22Rv1 (cell line): ENCODE data around the gene TMEM208.

ENCODE experiments used
- H3K27ac ChIP-seq: fragments of 450-650 bp; 2 replicates; pipeline ENCODE4 v1.5.1; 2017
- CTCF ChIP-seq: fragments of 450-650 bp; IDR thresholded peaks from 2 replicates; pipeline ENCODE4 v1.5.1; 2017; ENCODE audit warnings: mild to moderate bottlenecking
- ZFX ChIP-seq: fragments of 450-650 bp; IDR thresholded peaks from 2 replicates; pipeline ENCODE4 v1.6.1; 2017; ENCODE audit warnings: antibody characterized with exemption, borderline replicate concordance

The TMEM208 gene

GRCh38 chr16:67187175-67187890 is 39.6 kb upstream of the TMEM208 start:
- TF ChIP-seq ZFX = no peak
- no peak for TF ChIP-seq CTCF
- H3K27ac ChIP-seq = no peak overlapping the region

GRCh38 chr16:67188323-67188722 is 38.6 kb upstream of the TMEM208 start:
- TF ChIP-seq ZFX = no peak
- TF ChIP-seq CTCF = no peak
- H3K27ac ChIP-seq = no peak overlapping the region

GRCh38 chr16:67188798-67189197 is 38.1 kb upstream of the TMEM208 start:
- TF ChIP-seq CTCF (no peak), ZFX (no peak)
- H3K27ac ChIP-seq = no peak overlapping the region

GRCh38 chr16:67190041-67190440 is 36.9 kb upstream of the TMEM208 start, which contains the start of gene EXOC3L1:
Gene EXOC3L1 (minus strand): TSS chr16:67190136. CDS start chr16:67189676, 460 bp downstream.
- TF ChIP-seq ZFX (no peak), CTCF (no peak)
- H3K27ac ChIP-seq = no peak within 1 kb of the TSS

- no peak for TF ChIP-seq ZFX
- TF ChIP-seq CTCF = no peak
- no peak overlapping the region for H3K27ac ChIP-seq
These were observed 36.2 kb upstream of the TMEM208 start for GRCh38 chr16:67190448-67191399.

GRCh38 chr16:67191411-67191994 is 35.4 kb upstream of the TMEM208 start:
- peak overlapping the region; percentile 73 for H3K27ac ChIP-seq

More at GRCh38 chr16:67191411-67191994, 35.4 kb upstream of the TMEM208 start:
- TF ChIP-seq ZFX (no peak), CTCF (no peak)
